Stimulated activated naive CD8-positive, alpha-beta T cell treated with anti-CD3 and anti-CD28 coated beads, Interleukin-15, amount 100 ng/mL, for 72 hours (primary cell): Measurements from ENCODE around the gene STAT4.
A peak's percentile ranks its signal among the peaks of the same experiment; 100 is the strongest.
"Not testable (repeated sequence)": the region's sequence is repeated elsewhere in the genome, so short reads cannot be mapped to it uniquely, and the experiment has no call there.

ENCODE experiments used
- ATAC-seq: fragments of 150-1000 bp; cut with Tn5 transposase; 2 replicates; pipeline ENCODE4 v1.10.0; 2021; ENCODE audit warnings: mild to moderate bottlenecking, moderate library complexity
- DNase-seq, 2 donors: peaks; one replicate each; pipeline ENCODE4 v3.0.0; 2021 to 2022
- H3K27ac Mint-ChIP-seq, 2 donors: one replicate each; pipeline ENCODE4 v1.8.0; 2022; ENCODE audit warnings: mild to moderate bottlenecking in 2 of 2, mixed read lengths in 2 of 2, moderate library complexity in 2 of 2
- H3K27me3 Mint-ChIP-seq: one replicate; pipeline ENCODE4 v1.8.0; 2022; ENCODE audit warnings: mixed read lengths
- H3K4me1 Mint-ChIP-seq: one replicate; pipeline ENCODE4 v1.8.0; 2022; ENCODE audit warnings: mild to moderate bottlenecking, mixed read lengths
- H3K4me3 Mint-ChIP-seq, 2 donors: one replicate each; pipeline ENCODE4 v1.8.0; 2022; ENCODE audit warnings: mild to moderate bottlenecking in 2 of 2, mixed read lengths in 2 of 2, moderate library complexity in 1 of 2
- H3K9me3 Mint-ChIP-seq, 2 donors: one replicate each; pipeline ENCODE4 v1.8.0; 2022; ENCODE audit warnings: mixed read lengths in 2 of 2

Gene STAT4

GRCh38 chr2:191001624-191002023 is 149.2 kb downstream of the STAT4 start:
- Mint-ChIP-seq H3K27ac (peak overlapping the region; percentile 21 to 38), H3K9me3 (peaks cover 31 to 32% of the 10 kb centered on the region in 2 donors), H3K27me3 (no peaks in the 10 kb centered on the region), H3K4me3 (no peak overlapping the region), H3K4me1 (peaks cover 83% of the 10 kb centered on the region)
- ATAC-seq (no peak), DNase-seq (no peak)

- H3K4me1 Mint-ChIP-seq = peaks cover 82% of the 10 kb centered on the region
- peaks cover 33 to 34% of the 10 kb centered on the region in 2 donors for H3K9me3 Mint-ChIP-seq
- H3K27me3 Mint-ChIP-seq = no peaks in the 10 kb centered on the region
- H3K27ac Mint-ChIP-seq = no peak overlapping the region
- H3K4me3 Mint-ChIP-seq = no peak overlapping the region
- ATAC-seq (no peak), DNase-seq (no peak)
These were observed 149.8 kb downstream of the STAT4 start for GRCh38 chr2:191001032-191001431.

GRCh38 chr2:190999949-191000665 is 150.7 kb downstream of the STAT4 start:
- DNase-seq (no peak), ATAC-seq (no peak)
- Mint-ChIP-seq H3K27me3 (no peaks in the 10 kb centered on the region), H3K4me1 (peaks cover 84% of the 10 kb centered on the region), H3K9me3 (peaks cover 39 to 41% of the 10 kb centered on the region in 2 donors), H3K27ac (peak overlapping the region; percentile 37 to 59), H3K4me3 (no peak overlapping the region)

GRCh38 chr2:190999058-190999457 is 151.7 kb downstream of the STAT4 start:
- peak overlapping the region in 1 of 2 donors; percentile 89 for H3K27ac Mint-ChIP-seq
- H3K9me3 Mint-ChIP-seq = peaks cover 33 to 35% of the 10 kb centered on the region in 2 donors
- no peak for DNase-seq
- peaks cover 85% of the 10 kb centered on the region for H3K4me1 Mint-ChIP-seq
- H3K27me3 Mint-ChIP-seq = no peaks in the 10 kb centered on the region
- no peak overlapping the region for H3K4me3 Mint-ChIP-seq
- peak; percentile 75 for ATAC-seq

GRCh38 chr2:190997526-190998113 is 153.2 kb downstream of the STAT4 start:
- Mint-ChIP-seq H3K4me3 (no peak overlapping the region), H3K9me3 (peaks cover 22 to 25% of the 10 kb centered on the region in 2 donors), H3K4me1 (peaks cover 85% of the 10 kb centered on the region), H3K27me3 (no peaks in the 10 kb centered on the region), H3K27ac (peak overlapping the region in 1 of 2 donors; percentile 79)
- DNase-seq = no peak
- ATAC-seq = no peak

- Mint-ChIP-seq H3K9me3 (peaks cover 22 to 25% of the 10 kb centered on the region in 2 donors), H3K4me1 (peaks cover 86% of the 10 kb centered on the region), H3K27me3 (no peaks in the 10 kb centered on the region), H3K27ac (peak overlapping the region; percentile 29 to 91), H3K4me3 (no peak overlapping the region)
- DNase-seq (no peak), ATAC-seq (no peak)
These were observed 153.8 kb downstream of the STAT4 start for GRCh38 chr2:190996947-190997346.

GRCh38 chr2:190996338-190996946 is 154.4 kb downstream of the STAT4 start:
- Mint-ChIP-seq H3K27ac (peak overlapping the region; percentile 91), H3K4me1 (peaks cover 81% of the 10 kb centered on the region), H3K4me3 (no peak overlapping the region), H3K9me3 (peaks cover 22 to 25% of the 10 kb centered on the region in 2 donors), H3K27me3 (no peaks in the 10 kb centered on the region)
- no peak for ATAC-seq
- DNase-seq = no peak

- peaks cover 22 to 25% of the 10 kb centered on the region in 2 donors for H3K9me3 Mint-ChIP-seq
- peaks cover 73% of the 10 kb centered on the region for H3K4me1 Mint-ChIP-seq
- not testable (repeated sequence) for DNase-seq, H3K27me3 Mint-ChIP-seq
- peak overlapping the region in 1 of 2 donors; percentile 48 for H3K4me3 Mint-ChIP-seq
- peak; percentile 12 for ATAC-seq
- H3K27ac Mint-ChIP-seq = peak overlapping the region; percentile 44 to 89
These were observed 155.5 kb downstream of the STAT4 start for GRCh38 chr2:190995315-190995714.

GRCh38 chr2:190994148-190994547 is 156.6 kb downstream of the STAT4 start:
- ATAC-seq (no peak), DNase-seq (no peak)
- Mint-ChIP-seq H3K9me3 (peaks cover 22 to 25% of the 10 kb centered on the region in 2 donors), H3K27ac (peak overlapping the region; percentile 70 to 89), H3K4me1 (peaks cover 67% of the 10 kb centered on the region), H3K27me3 (no peaks in the 10 kb centered on the region), H3K4me3 (peak overlapping the region in 1 of 2 donors; percentile 55)

- Mint-ChIP-seq H3K4me3 (no peak overlapping the region), H3K4me1 (peaks cover 67% of the 10 kb centered on the region), H3K9me3 (peaks cover 22 to 25% of the 10 kb centered on the region in 2 donors), H3K27me3 (no peaks in the 10 kb centered on the region), H3K27ac (peak overlapping the region in 1 of 2 donors; percentile 51)
- no peak for DNase-seq
- ATAC-seq = no peak
These were observed 157.5 kb downstream of the STAT4 start for GRCh38 chr2:190993292-190993643.

GRCh38 chr2:190990132-190990531 is 160.7 kb downstream of the STAT4 start:
- ATAC-seq (no peak), DNase-seq (no peak)
- H3K9me3 Mint-ChIP-seq = peaks cover 3 to 4% of the 10 kb centered on the region in 2 donors
- no peaks in the 10 kb centered on the region for H3K27me3 Mint-ChIP-seq
- no peak overlapping the region for H3K4me3 Mint-ChIP-seq
- peak overlapping the region; percentile 5 to 82 for H3K27ac Mint-ChIP-seq
- H3K4me1 Mint-ChIP-seq = peaks cover 69% of the 10 kb centered on the region

GRCh38 chr2:190988910-190989309 is 161.9 kb downstream of the STAT4 start:
- Mint-ChIP-seq H3K4me3 (no peak overlapping the region), H3K4me1 (peaks cover 70% of the 10 kb centered on the region), H3K9me3 (no peaks in the 10 kb centered on the region), H3K27me3 (no peaks in the 10 kb centered on the region), H3K27ac (peak overlapping the region in 1 of 2 donors; percentile 33)
- DNase-seq (no peak), ATAC-seq (no peak)

- peaks cover 65% of the 10 kb centered on the region for H3K4me1 Mint-ChIP-seq
- H3K4me3 Mint-ChIP-seq = peak overlapping the region in 1 of 2 donors; percentile 8
- DNase-seq (no peak), ATAC-seq (no peak)
- H3K27me3 Mint-ChIP-seq = no peaks in the 10 kb centered on the region
- H3K27ac Mint-ChIP-seq = no peak overlapping the region
- no peaks in the 10 kb centered on the region for H3K9me3 Mint-ChIP-seq
These were observed 162.9 kb downstream of the STAT4 start for GRCh38 chr2:190987938-190988337.

GRCh38 chr2:190987116-190987515 is 163.7 kb downstream of the STAT4 start:
- H3K4me1 Mint-ChIP-seq = peaks cover 67% of the 10 kb centered on the region
- no peak for ATAC-seq
- DNase-seq = no peak
- H3K27ac Mint-ChIP-seq = peak overlapping the region in 1 of 2 donors; percentile 4
- no peaks in the 10 kb centered on the region for H3K9me3 Mint-ChIP-seq
- H3K27me3 Mint-ChIP-seq = no peaks in the 10 kb centered on the region
- no peak overlapping the region for H3K4me3 Mint-ChIP-seq

GRCh38 chr2:190986221-190986953 is 164.4 kb downstream of the STAT4 start:
- peaks cover 72% of the 10 kb centered on the region for H3K4me1 Mint-ChIP-seq
- H3K4me3 Mint-ChIP-seq = peak overlapping the region in 1 of 2 donors; percentile 2
- H3K9me3 Mint-ChIP-seq = no peaks in the 10 kb centered on the region
- ATAC-seq (no peak), DNase-seq (no peak)
- H3K27ac Mint-ChIP-seq = peak overlapping the region; percentile 78 to 89
- no peaks in the 10 kb centered on the region for H3K27me3 Mint-ChIP-seq
